GM12878 (cell line): ENCODE data around the gene SFMBT1. TPM values are rescaled to one million over a fixed set of nuclear protein-coding genes. Genes with fewer than 3 reads are reported as not detected.

ENCODE experiments used
- ATAC-seq: fragments of 200-7000 bp; cut with Tn5 transposase; 3 replicates; pipeline ENCODE4 v1.9.1; 2020; ENCODE audit warnings: mild to moderate bottlenecking, moderate library complexity
- BruUV-seq: library from RNA; stranded (reverse); fragments of 400-500 nt; replicated peaks from 2 replicates; lab custom pipeline; 2021; lab: Mats Ljungman, UMichigan
- CTCF ChIA-PET: fragments of 300-600 bp; sonication (Branson Sonifier 250); formaldehyde crosslinking; extraction: SDS; loops from one replicate; lab custom pipeline; 2021; ENCODE audit warnings: inconsistent platforms; lab: Yijun Ruan, JAX
- POLR2A ChIA-PET: fragments of 350-600 bp; formaldehyde crosslinking; extraction: SDS; loops from one replicate; lab custom pipeline; 2021; ENCODE audit warnings: inconsistent platforms; lab: Charles Lee
- RAD21 ChIA-PET: fragments of 300-600 bp; sonication (Branson Sonifier 250); formaldehyde crosslinking; loops from one replicate; lab custom pipeline; 2023; ENCODE audit warnings: antibody characterized with exemption; ENCODE audit not compliant: unreplicated experiment; lab: Charles Lee
- SMC1A ChIA-PET: fragments of 300-600 bp; sonication (Branson Sonifier 250); formaldehyde crosslinking; loops from one replicate; lab custom pipeline; 2023; ENCODE audit not compliant: unreplicated experiment, uncharacterized antibody; lab: Charles Lee
- DNase-seq: peaks from one replicate; pipeline ENCODE4 v3.0.0-alpha.2; 2011; ENCODE audit warnings: low read depth, low spot score
- FAIRE-seq: peaks from 3 replicates; lab custom pipeline; 2011; peaks lifted over from hg19 to GRCh38; lab: Jason Lieb, UNC
- H2AFZ ChIP-seq: 2 replicates; pipeline ENCODE4 v1.6.0; 2011; ENCODE audit warnings: low read depth, low read length, control low read depth; ENCODE audit not compliant: control insufficient read depth
- H3K27ac ChIP-seq: 2 replicates; pipeline ENCODE4 v1.5.1; 2011; ENCODE audit warnings: control low read depth; ENCODE audit not compliant: control insufficient read depth, insufficient read depth
- H3K27me3 ChIP-seq, 2 experiments: replicated peaks in 1 of 2; 2 replicates each; pipeline versions ENCODE4 v1.6.0 to v1.6.1; 2011; ENCODE audit warnings: low read length in 1 of 2; ENCODE audit not compliant: control insufficient read depth in 2 of 2, insufficient read depth in 2 of 2
- H3K36me3 ChIP-seq, 2 experiments: 2 replicates each; pipeline ENCODE4 v1.5.1; 2011; ENCODE audit warnings: low read length in 1 of 2; ENCODE audit not compliant: control insufficient read depth in 2 of 2, insufficient read depth in 2 of 2
- H3K4me1 ChIP-seq: 2 replicates; pipeline ENCODE4 v1.6.1; 2011; ENCODE audit warnings: mild to moderate bottlenecking, low read length, moderate library complexity, mixed read lengths; ENCODE audit not compliant: control insufficient read depth, insufficient read depth
- H3K4me2 ChIP-seq: 2 replicates; pipeline ENCODE4 v1.6.0; 2011; ENCODE audit warnings: control low read depth; ENCODE audit not compliant: control insufficient read depth, insufficient read depth
- H3K4me3 ChIP-seq: fragments of 200-600 bp; sonication (generic); 2 replicates; pipeline ENCODE4 v1.5.1; 2016
- H3K79me2 ChIP-seq: 2 replicates; pipeline ENCODE4 v1.6.0; 2011; ENCODE audit warnings: low read length; ENCODE audit not compliant: control insufficient read depth, insufficient read depth
- H3K9ac ChIP-seq: 2 replicates; pipeline ENCODE4 v1.8.0; 2011; ENCODE audit warnings: low read length, control low read depth, mixed read lengths; ENCODE audit not compliant: control insufficient read depth, insufficient read depth
- H3K9me3 ChIP-seq: replicated peaks from 3 replicates; pipeline ENCODE4 v1.5.1; 2011; ENCODE audit warnings: mild to moderate bottlenecking, low read length; ENCODE audit not compliant: control insufficient read depth, insufficient read depth
- H4K20me1 ChIP-seq: 2 replicates; pipeline ENCODE4 v1.6.0; 2011; ENCODE audit not compliant: control insufficient read depth, insufficient read depth
- BACH1 ChIP-seq: fragments of 450-650 bp; IDR thresholded peaks from 2 replicates; pipeline ENCODE4 v1.6.1; 2017; ENCODE audit warnings: mild to moderate bottlenecking, borderline replicate concordance
- CBFB ChIP-seq: IDR thresholded peaks from 2 replicates; pipeline ENCODE4 v1.6.1; 2016; ENCODE audit warnings: antibody characterized with exemption, low read depth
- CBX5 ChIP-seq: sonication (generic); IDR thresholded peaks from 2 replicates; pipeline ENCODE4 v1.6.1; 2016; ENCODE audit warnings: low read depth, moderate library complexity, mild to moderate bottlenecking, inconsistent platforms
- CREM ChIP-seq: IDR thresholded peaks from 2 replicates; pipeline ENCODE4 v1.6.1; 2014; ENCODE audit warnings: antibody characterized with exemption, low read depth
- E2F8 ChIP-seq: fragments of 450-650 bp; IDR thresholded peaks from 2 replicates; pipeline ENCODE4 v1.6.1; 2018; ENCODE audit warnings: mild to moderate bottlenecking, low read depth, moderate library complexity; ENCODE audit not compliant: partially characterized antibody
- EGR1 ChIP-seq, 2 experiments: IDR thresholded peaks; 1 replicate in 1 of 2; 2 replicates in 1 of 2; pipeline ENCODE4 v1.6.1; 2011 to 2012; ENCODE audit warnings: low read depth in 2 of 2, low read length in 2 of 2, borderline replicate concordance in 1 of 2, mild to moderate bottlenecking in 1 of 2, moderate library complexity in 1 of 2
- EZH2 ChIP-seq: IDR thresholded peaks from 2 replicates; pipeline ENCODE4 v1.6.1; 2012; ENCODE audit warnings: low read depth, mild to moderate bottlenecking, control low read depth, inconsistent platforms, low read length, borderline replicate concordance; ENCODE audit not compliant: control insufficient read depth
- IRF4 ChIP-seq: IDR thresholded peaks from 2 replicates; pipeline ENCODE4 v1.6.1; 2011; ENCODE audit warnings: low read depth, low read length
- MEF2A ChIP-seq: IDR thresholded peaks from 2 replicates; pipeline ENCODE4 v1.6.1; 2011; ENCODE audit warnings: low read depth, mild to moderate bottlenecking, low read length, moderate library complexity; ENCODE audit not compliant: insufficient read depth
- NFXL1 ChIP-seq: fragments of 450-650 bp; IDR thresholded peaks from 2 replicates; pipeline ENCODE4 v1.6.1; 2017; ENCODE audit warnings: antibody characterized with exemption, mild to moderate bottlenecking, borderline replicate concordance
- PKNOX1 ChIP-seq: fragments of 450-650 bp; IDR thresholded peaks from 2 replicates; pipeline ENCODE4 v1.6.1; 2016; ENCODE audit warnings: mild to moderate bottlenecking
- RAD21 ChIP-seq: IDR thresholded peaks from 2 replicates; pipeline ENCODE4 v1.6.1; 2011; ENCODE audit warnings: mild to moderate bottlenecking, low read depth, low read length, moderate library complexity; ENCODE audit not compliant: insufficient read depth
- RFX5 ChIP-seq: IDR thresholded peaks from 2 replicates; pipeline ENCODE4 v1.6.1; 2011; ENCODE audit warnings: low read depth, low read length, improper control_type of control experiment
- SMAD1 ChIP-seq: fragments of 450-650 bp; IDR thresholded peaks from 2 replicates; pipeline ENCODE4 v1.6.1; 2018; ENCODE audit warnings: mild to moderate bottlenecking, low read depth; ENCODE audit not compliant: partially characterized antibody
- USF2 ChIP-seq: IDR thresholded peaks from 2 replicates; pipeline ENCODE4 v1.6.1; 2011; ENCODE audit warnings: low read depth, low read length, improper control_type of control experiment, borderline replicate concordance
- YBX1 ChIP-seq: fragments of 450-650 bp; IDR thresholded peaks from 2 replicates; pipeline ENCODE4 v1.6.1; 2016; ENCODE audit warnings: antibody characterized with exemption
- ZBED1 ChIP-seq: IDR thresholded peaks from 2 replicates; pipeline ENCODE4 v1.6.1; 2016; ENCODE audit warnings: borderline replicate concordance
- WGBS: methylation state at CpG from one replicate; pipeline ENCODE4 v1.1.6; 2016; ENCODE audit warnings: low lambda C conversion rate; ENCODE audit not compliant: insufficient replicate concordance, insufficient coverage; ENCODE audit errors: missing lambda C conversion rate; 5-methylcytosine and 5-hydroxymethylcytosine counted together
- in situ Hi-C: fragments of 300-500 bp; cut with MboI; formaldehyde crosslinking; loops from 9 replicates; pipeline ENCODE4 v1.14.3; 2018; ENCODE audit warnings: mixed read lengths
- intact Hi-C: fragments of 100-400 bp; cut with micrococcal nuclease; formaldehyde crosslinking; loops from one replicate; pipeline ENCODE4 v1.14.2; 2022; ENCODE audit not compliant: unreplicated experiment
- polyA plus RNA-seq, 11 experiments: library from polyadenylated mRNA; depleted of rRNA in 4 of 11; unstranded in 6 of 11; stranded (reverse) in 5 of 11; fragments of >200 nt; fragmentation: Nextera tagmentation in 4 of 11; fragmentation: Illumina TruSeq in 1 of 11; extraction: Ambion mirVana in 4 of 11; extraction: Trizol in 1 of 11; gene quantifications; 1 replicate in 1 of 11; 2 replicates in 10 of 11; pipeline versions ENCODE4 v1.2.1 to v1.2.3, GENCODE V29; 2011 to 2016; ENCODE audit warnings: inconsistent platforms in 2 of 11, missing spikeins in 2 of 11, low read depth in 1 of 11
- total RNA-seq, 4 experiments: library from RNA; depleted of rRNA in 3 of 4; stranded (reverse); fragments of >200 nt in 3 of 4; fragmentation: Illumina TruSeq in 1 of 4; extraction: Trizol in 1 of 4; gene quantifications; 2 replicates each; pipeline versions ENCODE4 v1.2.1 to v1.2.3, GENCODE V29; 2013 to 2021

SFMBT1 gene
- total and polyA plus RNA-seq, 10 of the 15 experiments (the other 5 are each of a cell fraction or from before 2014, with no cell fraction given) = 3.2 to 19.5 (median 11.4) TPM

DNA sequence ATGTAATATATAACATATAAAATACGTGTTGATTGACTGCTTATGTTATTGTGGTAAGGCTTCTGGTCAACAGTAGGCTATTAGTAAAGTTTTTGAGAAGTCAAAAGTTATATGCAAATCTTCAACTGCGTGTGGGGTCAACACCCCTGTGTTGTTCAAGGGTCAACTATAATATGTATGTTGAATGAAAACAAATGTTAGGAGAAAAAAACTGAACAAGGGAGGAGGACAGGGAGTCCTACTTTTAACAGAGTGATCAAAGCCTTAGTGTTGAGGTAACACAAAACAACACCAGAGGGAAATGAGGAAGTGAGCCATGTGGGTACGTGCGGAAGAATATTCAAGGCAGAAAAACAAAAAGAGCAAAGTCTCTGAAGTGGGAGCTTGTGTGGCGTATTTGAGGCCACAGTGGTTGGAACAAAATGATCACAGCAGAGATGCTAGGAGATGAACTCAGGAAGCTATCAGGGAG lies 62.5 kb downstream of the SFMBT1 start:
- Histone ChIP-seq H3K36me3 (no peaks in the 10 kb centered on the region), H3K27ac (peak overlapping the region; percentile 90), H2AFZ (peak overlapping the region; percentile 69), H3K9me3 (no peaks in the 10 kb centered on the region), H3K9ac (peak overlapping the region; percentile 36; the same call in 1 of the 2 replicates), H3K4me2 (peak overlapping the region; percentile 77), H3K79me2 (peaks cover 4% of the 10 kb centered on the region; the same call in 1 of the 2 replicates), H3K27me3 (no peaks in the 10 kb centered on the region), H4K20me1 (no peaks in the 10 kb centered on the region), H3K4me3 (peak overlapping the region; percentile 41; the same call in 1 of the 2 replicates), H3K4me1 (peaks cover 18% of the 10 kb centered on the region)
- no TSS peak for BruUV-seq
- ChIA-PET RAD21 (interaction anchor here (0.9 to 2.0 kb wide), 11 partner anchors 12 to 204 kb away, joined by 3 to 7 read pairs (median 4); no protein-coding TSS in a partner anchor), CTCF (interaction anchor here (0.9 to 5.5 kb wide), 5 partner anchors 48 to 215 kb away, joined by 3 to 56 read pairs (median 3); partner anchors contain the start of gene SFMBT1), POLR2A (interaction anchor here (0.6 to 1.9 kb wide), 7 partner anchors 10 to 90 kb away, joined by 3 to 4 read pairs (median 3); no protein-coding TSS in a partner anchor), SMC1A (interaction anchor here (0.5 to 2.4 kb wide), 17 partner anchors 9 to 291 kb away, joined by 3 to 9 read pairs (median 3); no protein-coding TSS in a partner anchor)
- intact Hi-C loops (loop anchor here (5.0 kb wide), 1 partner anchor 59 kb away; no protein-coding TSS in a partner anchor), in situ Hi-C loops (no loop called here)
- ATAC-seq (peak; percentile 96), DNase-seq (peak; percentile 88), FAIRE-seq (peak; percentile 96)
- under 1% methylated on average over 5 of the region's 5 CpGs for WGBS
- TF ChIP-seq NFXL1 = no peak
- 0 out of 2 replicates have a peak, but pooled peaks have one; percentile 65 for TF ChIP-seq CBX5
- peak; percentile 29; the same call in 1 of the 2 replicates for TF ChIP-seq RAD21
- no peak for TF ChIP-seq RFX5
- no peak for TF ChIP-seq USF2
- TF ChIP-seq PKNOX1 = peak; percentile 95
- TF ChIP-seq E2F8 = peak; percentile 71
- TF ChIP-seq YBX1 = no peak
- TF ChIP-seq MEF2A = peak; percentile 66; the same call in 1 of the 2 replicates
- peak; percentile 91; the same call in 1 of the 2 replicates for TF ChIP-seq EZH2
- TF ChIP-seq CBFB = peak; percentile 89
- TF ChIP-seq CREM = peak; percentile 81; the same call in 1 of the 2 replicates
- TF ChIP-seq EGR1 (IDR thresholded peaks at IDR 0.05; ENCODE audit: borderline replicate concordance in 1 of 2, low read depth in 2 of 2, low read length in 2 of 2) = no peak
- peak; percentile 96 for TF ChIP-seq IRF4
- peak; percentile 74 for TF ChIP-seq SMAD1
- TF ChIP-seq BACH1 = peak; percentile 96; the same call in 1 of the 2 replicates
- peak; percentile 64; the same call in 1 of the 2 replicates for TF ChIP-seq ZBED1
